HG03457 (cell line): ENCODE data around the gene C2orf92.
A peak's percentile ranks its signal among the peaks of the same experiment; 100 is the strongest.
"Not testable (repeated sequence)": the region's sequence is repeated elsewhere in the genome, so short reads cannot be mapped to it uniquely, and the experiment has no call there.

Experiments used
- ATAC-seq: cut with Tn5 transposase; IDR thresholded peaks from one replicate; pipeline ENCODE4 v1.9.1; 2021; ENCODE audit warnings: moderate number of reproducible peaks; ENCODE audit not compliant: unreplicated experiment

Gene C2orf92

DNA sequence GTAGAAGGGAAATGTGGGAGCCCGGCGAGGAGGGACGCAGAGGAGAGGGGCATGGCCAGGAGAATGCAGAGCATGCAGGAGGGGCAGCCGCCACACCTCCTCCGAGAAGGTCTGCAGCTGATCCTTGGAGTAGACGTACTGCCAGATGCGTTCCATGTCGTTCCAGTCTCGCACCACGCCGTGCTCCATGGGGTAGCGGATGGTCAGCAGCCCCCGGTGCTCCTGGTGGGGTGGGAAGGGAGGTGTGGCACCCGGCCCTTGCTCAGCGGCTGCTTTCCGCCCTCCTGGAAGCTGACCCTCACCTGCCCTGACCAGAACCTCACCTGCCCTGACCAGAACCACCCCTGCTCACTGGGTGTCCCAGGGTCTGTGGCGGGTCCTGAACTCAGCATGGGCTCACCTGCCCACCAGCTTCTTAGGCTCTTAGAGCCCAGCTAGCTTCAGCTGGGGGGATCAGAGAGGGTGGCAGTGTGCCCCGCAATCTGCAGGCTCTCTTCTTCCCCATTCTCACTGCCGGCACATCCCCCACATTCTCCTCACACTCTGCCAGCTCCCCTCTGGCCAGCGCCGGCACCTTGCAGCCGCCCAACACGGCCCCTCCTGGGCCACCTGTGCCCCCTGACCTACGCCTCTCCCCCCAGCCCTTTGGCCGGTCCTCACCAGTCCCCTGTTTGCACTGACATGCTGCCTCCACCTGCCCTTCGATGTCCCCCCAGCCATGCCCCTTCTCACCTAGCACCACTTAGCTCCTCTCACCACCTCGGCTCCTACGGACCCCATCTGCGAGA lies 10.1 kb upstream of the C2orf92 start:
- no peak for ATAC-seq

DNA sequence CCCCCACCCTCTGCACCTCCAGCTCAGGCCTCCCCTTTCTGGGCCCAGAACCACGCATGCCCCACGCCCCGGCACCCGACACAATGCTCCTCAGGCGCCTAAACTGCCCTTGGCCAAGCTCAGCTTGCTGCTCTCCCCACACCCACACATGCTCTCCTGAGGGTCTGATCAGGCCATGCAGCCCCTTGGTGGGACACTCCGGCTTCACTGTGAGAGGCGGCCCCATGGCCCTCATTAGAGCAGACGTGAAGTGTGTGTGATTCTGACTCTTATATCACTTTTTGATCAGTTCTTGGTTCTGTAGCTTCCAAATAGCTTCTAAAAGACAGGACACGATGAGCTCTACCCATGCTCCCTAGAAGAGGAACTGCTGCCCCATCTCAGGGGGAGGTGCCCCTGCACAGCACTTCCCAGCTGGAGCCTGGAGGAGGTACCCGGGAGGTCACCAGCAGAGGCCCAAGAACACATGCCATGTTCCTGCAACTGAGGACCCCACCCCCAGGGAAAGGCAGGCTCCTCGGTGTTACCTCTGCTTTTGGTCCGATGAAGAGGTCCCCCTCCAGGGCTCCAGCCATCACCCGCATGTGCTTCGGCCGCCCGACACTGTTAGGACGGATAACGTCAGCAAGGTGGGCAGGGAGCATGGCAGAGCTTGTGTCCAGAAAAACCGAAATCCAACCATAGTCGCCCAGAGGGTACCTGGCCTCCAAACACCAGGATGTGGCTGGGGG lies 9.3 kb upstream of the C2orf92 start:
- ATAC-seq, result no peak

DNA sequence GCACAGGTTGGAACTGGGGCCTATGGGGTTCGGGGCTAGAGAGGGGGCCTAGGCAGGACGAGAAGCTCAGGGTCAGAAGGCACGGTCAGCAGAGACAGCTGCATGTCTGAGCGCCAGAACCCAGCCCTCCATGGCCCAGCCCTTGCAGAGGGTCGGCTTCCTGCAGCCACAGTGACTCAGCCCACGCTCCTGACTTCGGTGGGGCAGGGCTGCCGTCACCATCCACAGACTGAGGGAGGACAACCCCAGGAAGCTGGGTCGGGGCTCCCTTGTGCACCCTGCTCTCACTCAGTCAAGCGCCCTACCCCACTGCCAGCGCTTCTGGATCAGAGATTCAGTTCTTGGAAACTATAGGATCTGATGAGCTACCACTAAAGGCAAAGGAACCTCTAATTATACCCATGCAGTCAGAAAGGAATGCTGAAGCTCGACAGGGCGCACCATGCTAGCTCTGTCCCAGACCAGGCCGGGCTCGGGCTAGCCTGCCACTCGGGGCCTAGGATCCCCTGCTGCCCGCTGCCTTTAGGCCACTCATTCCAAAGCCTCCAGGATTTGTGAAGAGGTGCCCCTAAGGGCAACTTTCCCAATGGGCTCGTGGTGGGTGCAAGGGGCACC lies 8.6 kb upstream of the C2orf92 start:
- ATAC-seq, result no peak

DNA sequence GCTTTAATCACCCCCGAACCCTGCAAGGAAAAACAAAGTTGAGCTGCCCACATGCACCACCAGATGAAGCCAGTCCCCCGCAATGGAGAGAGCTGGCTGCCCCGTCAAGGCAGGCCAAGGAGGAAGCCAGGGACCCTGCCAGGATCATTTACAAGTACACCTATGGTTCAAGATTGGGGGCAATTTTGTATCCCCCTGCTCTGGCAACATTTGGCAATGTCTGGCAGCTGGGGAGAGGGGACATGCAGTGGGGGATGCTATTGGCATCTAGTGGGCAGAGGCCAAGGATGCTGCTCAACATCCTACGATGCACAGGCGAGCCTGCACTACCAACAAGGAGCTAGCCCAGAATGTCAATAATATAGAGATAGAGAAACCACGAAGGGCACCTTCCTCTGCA lies 7.6 kb upstream of the C2orf92 start:
- ATAC-seq, result no peak

DNA sequence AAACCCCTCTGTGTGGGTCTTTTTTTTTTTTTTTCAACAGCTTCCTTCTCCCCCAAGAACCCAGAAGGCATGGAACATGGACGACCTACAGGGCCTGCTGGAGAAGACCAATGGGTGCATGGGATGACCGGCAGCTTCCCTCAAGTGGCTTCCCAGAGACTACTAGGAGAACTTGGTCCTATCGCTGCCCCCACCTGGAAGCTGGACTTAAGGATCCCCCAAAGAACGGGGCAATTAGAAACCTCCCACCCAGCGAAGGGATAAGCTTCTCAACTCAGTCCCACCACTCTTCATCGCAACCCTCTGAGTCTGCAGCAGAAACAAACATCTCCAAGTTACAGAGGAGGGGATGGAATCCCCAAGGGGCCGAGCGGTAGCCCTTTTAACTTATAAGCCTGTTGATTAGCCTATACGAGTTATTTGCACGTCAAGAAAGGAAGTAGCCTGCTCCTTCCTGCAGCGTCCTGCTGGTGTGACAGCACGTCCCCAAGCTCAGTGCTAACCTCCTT lies 7.1 kb upstream of the C2orf92 start:
- ATAC-seq, result no peak

DNA sequence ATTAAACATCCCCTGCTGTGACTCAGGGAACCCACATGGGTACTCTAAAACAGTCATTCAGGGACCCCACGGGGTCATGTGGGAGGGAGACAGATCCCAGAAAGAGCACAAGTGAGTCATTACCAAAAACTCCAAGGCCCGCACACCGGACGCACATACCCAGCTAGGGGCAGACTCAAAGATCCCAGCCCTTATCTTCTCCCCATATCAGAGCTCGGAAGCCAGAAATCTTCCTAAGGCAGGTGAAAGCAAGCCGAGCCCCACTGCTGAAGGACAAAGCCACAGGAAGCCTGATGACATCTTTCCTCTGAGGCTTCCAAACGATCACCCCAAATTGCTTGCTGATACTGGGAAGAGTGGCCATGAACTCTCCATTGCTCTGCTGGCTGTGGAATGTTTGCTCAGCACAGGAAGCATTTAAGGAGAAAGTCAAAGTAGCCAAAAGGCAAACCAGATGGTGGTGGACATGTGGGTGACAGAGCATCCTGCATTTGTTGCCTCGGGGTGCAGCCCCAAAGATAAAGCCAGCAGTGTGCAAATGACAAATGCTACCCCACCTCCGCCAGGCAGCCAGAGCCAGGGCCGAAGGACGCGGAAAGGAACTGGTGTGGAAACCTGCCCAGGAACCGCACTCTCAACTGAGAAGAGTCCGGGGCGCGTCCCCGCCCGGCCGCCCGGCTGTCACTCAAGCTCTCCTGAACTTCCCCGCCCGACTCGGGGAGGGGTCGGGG lies 6.5 kb upstream of the C2orf92 start:
- peak; percentile 29 for ATAC-seq

DNA sequence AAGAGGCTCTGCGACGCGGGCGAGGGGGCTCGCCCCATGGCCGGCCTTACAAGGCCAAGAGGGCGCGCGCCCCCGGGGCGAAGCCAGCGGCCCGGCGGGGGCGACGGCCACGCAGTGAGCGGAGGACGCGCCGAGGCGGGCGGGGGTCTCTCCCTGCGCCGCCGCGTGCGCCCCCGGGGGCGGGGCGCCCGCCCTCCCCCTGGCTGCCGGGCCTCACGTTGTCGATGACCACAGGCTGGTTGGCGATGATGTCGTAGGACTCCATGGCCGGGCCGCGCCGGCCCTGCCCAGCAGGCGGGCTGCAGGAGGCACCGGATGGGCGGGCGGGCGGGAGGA lies 5.9 kb upstream of the C2orf92 start:
- ATAC-seq, result no peak

DNA sequence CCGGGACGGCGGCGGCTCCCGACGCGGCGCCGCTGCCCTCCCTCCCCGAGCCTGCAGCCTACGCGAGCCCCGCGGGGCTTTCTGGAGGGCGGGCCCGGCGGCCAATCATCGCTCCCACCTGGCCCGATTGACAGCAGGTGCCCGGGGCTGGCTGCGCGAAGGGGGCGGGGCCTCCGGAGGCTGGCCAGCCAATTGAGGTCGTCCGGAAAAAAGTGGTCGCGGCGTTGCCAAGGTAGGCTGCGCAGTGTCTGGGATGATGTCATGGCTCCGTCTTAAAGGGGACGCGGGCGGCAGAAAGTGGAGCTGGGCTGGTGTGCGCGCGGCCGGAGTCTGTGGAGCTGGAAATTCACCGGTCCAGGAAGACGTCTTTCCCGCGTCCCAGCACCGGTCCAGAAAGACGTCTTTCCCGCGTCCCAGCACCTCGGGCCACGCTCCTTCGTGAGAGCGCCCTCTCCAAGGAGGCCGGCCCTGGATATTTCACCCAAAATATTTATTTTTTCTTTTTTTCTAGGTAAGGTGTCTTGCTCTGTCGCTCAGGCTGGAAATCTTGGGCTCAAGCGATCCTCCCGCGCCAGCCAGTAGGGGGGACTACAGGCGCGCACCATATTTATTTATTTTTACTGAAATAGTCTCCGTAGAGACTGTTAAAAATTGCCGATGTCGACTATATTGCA lies 5.4 kb upstream of the C2orf92 start, which contains the start of gene ACTR1B:
Gene ACTR1B (minus strand): TSS at position 83 of the 674 bp plus-strand sequence. CDS start 154 bp downstream, outside the sequence.
- peak; percentile 80 for ATAC-seq

DNA sequence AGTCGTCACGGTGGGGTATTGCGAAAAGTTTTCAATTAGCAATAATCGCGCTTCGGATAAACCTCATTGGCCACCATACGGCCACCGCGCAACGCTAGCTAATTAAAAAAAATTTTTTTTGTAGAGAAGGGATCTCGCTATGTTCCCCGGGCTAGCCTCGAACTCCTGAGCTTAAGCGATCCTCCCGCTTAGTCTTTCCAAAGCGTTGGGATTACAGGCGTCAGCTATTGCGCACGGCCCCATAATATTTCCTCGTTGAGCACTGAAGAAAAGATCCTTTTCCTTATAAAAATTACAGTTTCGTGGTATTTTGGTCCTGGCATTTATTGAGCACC lies 4.9 kb upstream of the C2orf92 start:
- ATAC-seq, result no peak

DNA sequence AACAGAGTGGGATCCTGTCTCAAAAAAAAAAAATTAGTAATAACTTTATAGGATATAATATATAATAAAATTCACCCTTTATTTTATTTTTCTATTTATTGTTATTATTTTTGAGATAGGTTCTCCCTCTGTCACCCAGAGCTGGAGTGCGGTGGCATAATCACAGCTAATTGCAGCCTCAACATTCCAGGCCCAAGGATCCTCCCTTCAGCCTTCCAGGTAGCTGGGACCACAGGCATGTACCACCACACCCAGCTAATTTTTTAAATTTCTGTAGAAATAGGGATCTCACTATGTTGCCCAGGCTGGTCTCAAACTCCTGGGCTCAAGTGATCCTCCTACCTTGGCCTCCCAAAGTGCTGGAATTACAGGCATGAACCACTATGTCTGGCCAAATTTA lies 958 bp downstream of the C2orf92 start:
- no peak for ATAC-seq

DNA sequence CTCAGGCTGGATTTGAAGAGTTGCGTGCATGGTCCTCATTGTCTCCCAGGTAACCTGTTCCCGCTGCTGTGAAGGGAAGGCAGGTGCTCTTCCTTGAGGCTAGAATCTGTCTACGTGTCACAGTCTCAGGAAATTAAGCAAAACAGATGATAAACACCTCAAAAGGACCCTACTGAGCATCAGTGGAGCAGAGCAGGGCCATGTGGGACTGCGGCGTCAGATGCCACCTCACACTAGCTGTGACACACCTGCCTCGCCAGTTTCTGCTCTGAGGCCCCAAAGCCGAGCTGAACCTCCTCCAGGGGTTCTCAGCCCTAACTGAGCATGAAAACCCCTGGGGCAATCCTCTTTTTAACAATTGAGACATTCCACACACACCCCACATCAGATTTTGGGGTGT lies 2.0 kb downstream of the C2orf92 start:
- ATAC-seq, result no peak

DNA sequence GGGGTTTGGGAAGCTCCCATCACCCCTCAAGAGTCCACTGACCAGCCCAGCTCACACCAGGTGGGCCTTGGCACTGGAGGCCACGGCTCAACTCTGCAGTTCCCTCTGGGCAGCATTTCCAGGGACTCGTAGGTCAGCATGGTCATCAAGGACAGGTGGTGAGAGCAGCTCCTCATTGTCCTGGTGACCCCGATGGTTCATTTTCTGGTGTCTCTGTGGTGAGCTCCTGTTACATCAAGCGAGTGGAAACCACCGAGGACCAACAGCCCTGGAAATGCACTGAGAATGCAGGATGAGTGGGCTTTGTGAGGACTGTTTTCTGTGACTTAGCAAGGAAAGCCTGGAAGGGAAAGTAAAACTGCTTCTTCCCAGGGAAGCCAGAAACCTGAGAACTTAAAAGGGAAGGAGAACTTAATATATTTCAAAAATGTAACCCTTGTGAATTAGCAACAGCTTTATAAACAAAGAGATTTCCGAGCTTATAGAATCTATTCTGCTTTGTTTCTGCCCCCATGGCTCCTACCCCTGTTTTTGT lies 3.2 kb downstream of the C2orf92 start:
- ATAC-seq, result not testable (repeated sequence)

DNA sequence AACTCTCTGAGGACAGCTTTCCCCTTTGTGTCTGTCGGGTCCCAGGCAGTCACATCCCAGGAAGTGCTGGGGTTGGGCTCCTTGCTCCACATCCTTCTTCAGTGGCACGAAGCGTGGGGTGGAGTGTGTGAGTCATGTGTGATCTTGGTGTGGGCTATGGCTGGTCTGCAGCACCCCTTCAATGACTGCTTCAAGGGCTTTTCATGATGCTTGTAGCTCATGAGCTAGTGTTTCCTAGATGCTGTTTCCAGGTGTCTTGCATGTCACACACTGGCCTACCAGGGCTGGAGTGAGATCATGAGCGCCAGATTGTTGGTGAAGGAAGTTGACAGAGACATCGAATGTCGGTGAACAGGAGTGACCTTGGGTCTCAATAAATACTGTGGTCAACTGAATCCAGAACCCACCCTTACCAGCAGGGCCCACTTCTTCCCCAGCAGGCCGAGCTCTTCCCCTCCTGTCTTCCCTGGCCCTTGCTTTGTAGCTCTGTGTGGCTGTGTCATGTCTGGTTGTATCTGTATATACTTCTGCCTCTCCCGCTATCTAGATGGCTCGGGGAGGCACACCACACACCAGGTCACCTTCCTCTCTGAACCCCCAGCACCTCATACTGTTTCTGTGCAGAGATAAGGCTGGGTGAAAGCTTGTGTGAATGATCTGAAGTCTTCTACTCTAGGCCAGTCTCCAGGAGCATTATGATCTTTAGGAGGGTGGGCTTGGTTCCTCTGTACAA lies 3.8 kb downstream of the C2orf92 start:
- no peak for ATAC-seq

DNA sequence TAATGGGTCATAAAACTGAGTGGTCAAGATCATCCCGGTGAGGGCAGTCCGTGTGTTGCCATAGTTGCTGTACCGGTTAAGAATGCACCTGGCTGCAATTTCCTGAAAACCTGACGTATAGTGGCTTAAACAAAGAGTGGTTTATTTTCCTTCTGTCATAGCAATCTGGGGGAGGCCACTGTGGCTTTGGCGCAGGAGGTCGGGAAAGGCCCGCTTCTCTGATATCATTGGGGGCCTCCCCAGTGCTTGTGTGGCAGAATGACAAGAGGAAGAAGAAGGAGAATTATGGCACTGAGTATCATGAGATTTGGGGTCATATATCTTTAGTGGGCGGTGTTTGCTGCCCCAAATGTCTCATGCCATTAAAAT lies 4.4 kb downstream of the C2orf92 start:
- no peak for ATAC-seq

DNA sequence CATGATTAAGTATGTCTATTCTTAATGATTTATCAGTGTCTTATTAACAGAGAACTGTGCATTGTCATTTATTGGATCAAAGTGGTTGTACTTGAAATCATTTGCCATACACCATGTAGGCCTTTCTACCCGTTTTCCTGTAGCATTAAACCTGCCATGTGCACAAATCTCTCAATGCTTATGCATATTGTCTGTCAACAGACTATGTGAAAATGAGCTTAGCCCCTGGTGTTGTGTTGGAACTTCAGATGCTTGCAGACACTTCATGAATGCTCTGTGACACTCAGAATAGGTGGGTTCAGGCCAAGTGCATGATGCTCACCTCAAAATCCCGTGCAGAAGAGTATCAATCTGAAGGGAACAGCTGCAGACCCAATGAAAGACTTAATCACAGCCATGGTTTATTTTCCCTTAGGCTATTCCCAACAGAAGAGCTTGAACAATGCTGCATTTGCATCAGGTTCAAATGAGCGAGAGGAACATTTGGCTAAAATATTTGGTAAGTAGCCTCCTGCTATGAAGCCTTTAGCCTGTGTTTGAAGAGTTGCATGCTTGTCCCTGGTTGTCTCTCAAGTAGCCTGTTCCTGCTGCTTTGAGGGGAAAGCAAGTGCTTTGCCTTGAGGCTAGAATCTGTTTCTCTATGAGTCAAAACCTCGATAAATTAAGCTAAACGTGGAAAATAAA lies 6.1 kb downstream of the C2orf92 start:
- ATAC-seq, result no peak

DNA sequence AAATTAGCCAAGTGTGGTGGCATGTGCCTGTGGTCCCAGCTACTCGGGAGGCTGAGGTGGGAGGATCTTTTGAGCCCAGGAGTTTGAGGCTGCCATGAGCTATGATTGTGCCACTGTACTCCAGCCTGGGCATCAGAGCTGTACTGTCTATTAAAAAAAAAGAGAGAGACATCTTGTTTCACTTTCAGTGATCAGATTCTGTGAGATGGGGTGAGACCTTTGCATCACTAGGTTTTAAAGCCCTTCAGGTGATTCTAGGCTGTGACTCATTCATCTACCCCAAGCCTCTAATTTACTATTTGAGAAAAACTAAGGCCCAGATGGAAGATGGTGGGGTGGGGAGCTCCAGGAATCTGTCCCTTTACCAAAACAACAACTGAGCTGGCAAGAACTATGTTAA lies 7.1 kb downstream of the C2orf92 start:
- no peak for ATAC-seq

DNA sequence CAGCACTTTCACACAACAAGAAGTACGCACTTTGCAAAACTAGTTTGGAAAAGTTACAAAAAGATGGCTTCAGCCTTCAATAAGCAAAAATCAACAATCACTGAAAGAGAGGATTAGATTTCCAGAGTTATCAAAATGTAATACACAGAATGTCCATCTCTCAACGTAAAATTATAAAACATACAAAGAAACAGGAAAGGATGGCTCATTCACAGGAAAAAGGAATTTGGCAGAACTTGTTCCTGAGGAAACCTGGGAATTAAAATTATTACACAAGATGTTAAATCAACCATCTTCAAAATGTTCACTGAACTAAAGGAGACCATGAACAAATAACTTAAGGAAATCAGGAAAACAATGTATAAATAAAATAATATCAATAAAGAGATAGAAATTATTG lies 8.0 kb downstream of the C2orf92 start:
- ATAC-seq, result no peak

DNA sequence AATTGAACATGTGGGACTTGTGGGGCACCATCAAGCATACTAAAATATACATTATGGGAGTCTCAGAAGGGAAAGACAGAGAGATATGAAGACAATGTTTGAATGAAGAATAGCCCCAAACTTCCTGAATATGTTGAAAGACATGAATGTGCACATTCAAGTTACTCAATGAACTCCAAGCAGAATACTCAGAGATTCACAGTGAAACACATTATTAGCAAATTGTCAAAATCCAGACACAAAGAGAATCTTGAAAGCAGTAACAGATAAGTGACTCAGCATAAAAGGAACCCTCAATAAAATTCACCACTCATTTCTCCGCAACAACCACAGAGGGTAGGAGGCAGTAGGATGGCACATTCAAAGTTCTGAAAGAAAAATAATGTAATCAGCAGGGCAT lies 8.8 kb downstream of the C2orf92 start:
- ATAC-seq, result no peak

DNA sequence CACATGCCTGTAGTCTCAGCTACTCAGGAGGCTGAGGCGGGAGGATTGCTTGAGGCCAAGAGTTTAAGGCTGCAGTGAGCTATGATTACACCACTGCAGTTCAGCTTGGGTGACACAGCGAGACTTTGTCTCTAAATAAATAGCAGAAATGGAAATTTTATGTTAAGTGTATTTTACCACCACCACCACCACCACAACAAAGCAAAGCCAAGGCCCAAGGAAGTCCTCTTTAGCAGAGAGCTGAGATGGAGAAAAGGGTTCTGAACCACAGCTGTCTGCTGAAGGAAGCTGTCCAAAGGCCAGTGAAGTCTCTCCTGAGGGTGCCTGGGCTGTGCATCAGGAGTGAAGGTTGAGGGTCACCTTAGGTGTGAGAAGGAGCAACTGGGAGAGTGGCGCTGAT lies 17.7 kb downstream of the C2orf92 start:
- not testable (repeated sequence) for ATAC-seq
